GM12878 (cell line): ENCODE data around the gene SH3BP5. TPM values are rescaled to one million over a fixed set of nuclear protein-coding genes. Genes with fewer than 3 reads are reported as not detected.

ENCODE experiments used
- BHLHE40 ChIP-seq, 2 experiments: fragments of 450-650 bp in 1 of 2; IDR thresholded peaks; 2 replicates each; pipeline ENCODE4 v1.6.1; 2011 to 2017; ENCODE audit warnings: low read depth in 2 of 2, borderline replicate concordance in 1 of 2, improper control_type of control experiment in 1 of 2, low read length in 1 of 2, mild to moderate bottlenecking in 1 of 2
- BMI1 ChIP-seq: fragments of 450-650 bp; IDR thresholded peaks from 2 replicates; pipeline ENCODE4 v1.6.1; 2016; ENCODE audit warnings: mild to moderate bottlenecking, moderate library complexity, borderline replicate concordance
- CHD4 ChIP-seq: fragments of 200-600 bp; sonication (generic); IDR thresholded peaks from 2 replicates; pipeline ENCODE4 v1.6.1; 2016; ENCODE audit warnings: mild to moderate bottlenecking
- DPF2 ChIP-seq: fragments of 450-650 bp; IDR thresholded peaks from 2 replicates; pipeline ENCODE4 v1.6.1; 2017; ENCODE audit warnings: mild to moderate bottlenecking
- GABPA ChIP-seq: IDR thresholded peaks from 2 replicates; pipeline ENCODE4 v1.6.1; 2014; ENCODE audit warnings: antibody characterized with exemption, low read depth, mild to moderate bottlenecking, inconsistent platforms
- IKZF2 ChIP-seq, 2 experiments: fragments of 450-650 bp; IDR thresholded peaks; 2 replicates each; pipeline ENCODE4 v1.6.1; 2017; ENCODE audit warnings: mild to moderate bottlenecking in 2 of 2, moderate library complexity in 2 of 2
- KAT2A ChIP-seq: conservative IDR thresholded peaks from 2 replicates; pipeline ENCODE4 v1.6.1; 2011; ENCODE audit warnings: low read depth, low read length; ENCODE audit not compliant: control insufficient read depth
- MEF2A ChIP-seq: IDR thresholded peaks from 2 replicates; pipeline ENCODE4 v1.6.1; 2011; ENCODE audit warnings: low read depth, mild to moderate bottlenecking, low read length, moderate library complexity; ENCODE audit not compliant: insufficient read depth
- MEF2B ChIP-seq: fragments of 450-650 bp; IDR thresholded peaks from 2 replicates; pipeline ENCODE4 v1.6.1; 2018; ENCODE audit warnings: mild to moderate bottlenecking, moderate library complexity; ENCODE audit not compliant: partially characterized antibody, poor library complexity, severe bottlenecking
- MYB ChIP-seq: fragments of 150-350 bp; IDR thresholded peaks from 2 replicates; pipeline ENCODE4 v1.6.1; 2014; ENCODE audit warnings: mild to moderate bottlenecking, low read depth, low read length, borderline replicate concordance
- NFXL1 ChIP-seq: fragments of 450-650 bp; IDR thresholded peaks from 2 replicates; pipeline ENCODE4 v1.6.1; 2017; ENCODE audit warnings: antibody characterized with exemption, mild to moderate bottlenecking, borderline replicate concordance
- NR2C2 ChIP-seq: IDR thresholded peaks from 2 replicates; pipeline ENCODE4 v1.6.1; 2011; ENCODE audit warnings: borderline replicate concordance, low read depth; ENCODE audit not compliant: control insufficient read depth, insufficient read length
- RB1 ChIP-seq: fragments of 450-650 bp; formaldehyde crosslinking; IDR thresholded peaks from 2 replicates; pipeline ENCODE4 v1.6.1; 2017; ENCODE audit warnings: mild to moderate bottlenecking, borderline replicate concordance
- SP1 ChIP-seq: IDR thresholded peaks from one replicate; pipeline ENCODE4 v1.6.1; 2011; ENCODE audit warnings: low read depth, low read length
- SPI1 ChIP-seq: IDR thresholded peaks from 2 replicates; pipeline ENCODE4 v1.6.1; 2011; ENCODE audit warnings: low read depth, mild to moderate bottlenecking, low read length, moderate library complexity, borderline replicate concordance; ENCODE audit not compliant: insufficient read depth
- SRF ChIP-seq, 2 experiments: IDR thresholded peaks; 2 replicates each; pipeline ENCODE4 v1.6.1; 2011; ENCODE audit warnings: low read depth in 2 of 2, low read length in 2 of 2, mild to moderate bottlenecking in 1 of 2, moderate library complexity in 1 of 2
- SUPT20H ChIP-seq: IDR thresholded peaks from 2 replicates; pipeline ENCODE4 v1.6.1; 2011; ENCODE audit warnings: low read depth, mild to moderate bottlenecking, low read length, moderate library complexity, borderline replicate concordance; ENCODE audit not compliant: control insufficient read depth
- TCF7 ChIP-seq: IDR thresholded peaks from 2 replicates; pipeline ENCODE4 v1.6.1; 2014; ENCODE audit warnings: antibody characterized with exemption, borderline replicate concordance
- ZNF24 ChIP-seq: fragments of 450-650 bp; IDR thresholded peaks from 2 replicates; pipeline ENCODE4 v1.6.1; 2017; ENCODE audit warnings: antibody characterized with exemption, mild to moderate bottlenecking
- polyA plus RNA-seq, 11 experiments: library from polyadenylated mRNA; depleted of rRNA in 4 of 11; unstranded in 6 of 11; stranded (reverse) in 5 of 11; fragments of >200 nt; fragmentation: Nextera tagmentation in 4 of 11; fragmentation: Illumina TruSeq in 1 of 11; extraction: Ambion mirVana in 4 of 11; extraction: Trizol in 1 of 11; gene quantifications; 1 replicate in 1 of 11; 2 replicates in 10 of 11; pipeline versions ENCODE4 v1.2.1 to v1.2.3, GENCODE V29; 2011 to 2016; ENCODE audit warnings: inconsistent platforms in 2 of 11, missing spikeins in 2 of 11, low read depth in 1 of 11
- total RNA-seq, 4 experiments: library from RNA; depleted of rRNA in 3 of 4; stranded (reverse); fragments of >200 nt in 3 of 4; fragmentation: Illumina TruSeq in 1 of 4; extraction: Trizol in 1 of 4; gene quantifications; 2 replicates each; pipeline versions ENCODE4 v1.2.1 to v1.2.3, GENCODE V29; 2013 to 2021
- TF ChIP-seq, protein P1 (sequence below): fragments of 450-650 bp; IDR thresholded peaks from 2 replicates; pipeline ENCODE4 v1.6.1; 2018; ENCODE audit warnings: borderline replicate concordance, mild to moderate bottlenecking; ENCODE audit not compliant: partially characterized antibody
- TF ChIP-seq, protein P2 (sequence below), 3 experiments: IDR thresholded peaks in 2 of 3; conservative IDR thresholded peaks in 1 of 3; 2 replicates each; pipeline ENCODE4 v1.5.1; 2011; ENCODE audit warnings: low read depth in 3 of 3, low read length in 3 of 3, mild to moderate bottlenecking in 3 of 3, control low read depth in 2 of 3, moderate library complexity in 2 of 3, inconsistent platforms in 1 of 3, mixed read lengths in 1 of 3; ENCODE audit not compliant: control insufficient read depth in 2 of 3, insufficient read depth in 1 of 3; ENCODE audit errors: extremely low read depth in 1 of 3
- TF ChIP-seq, protein P3 (sequence below): fragments of 450-650 bp; IDR thresholded peaks from 2 replicates; pipeline ENCODE4 v1.6.1; 2017; ENCODE audit warnings: low read depth, mild to moderate bottlenecking, moderate library complexity
- TF ChIP-seq, protein P4 (sequence below): IDR thresholded peaks from 2 replicates; pipeline ENCODE4 v1.6.1; 2011; ENCODE audit warnings: low read depth, mild to moderate bottlenecking, low read length, moderate library complexity, borderline replicate concordance; ENCODE audit errors: extremely low read depth

The SH3BP5 gene
- total and polyA plus RNA-seq, 10 of the 15 experiments (the other 5 are each of a cell fraction or from before 2014, with no cell fraction given) = 14.9 to 87.5 (median 43.7) TPM

DNA sequence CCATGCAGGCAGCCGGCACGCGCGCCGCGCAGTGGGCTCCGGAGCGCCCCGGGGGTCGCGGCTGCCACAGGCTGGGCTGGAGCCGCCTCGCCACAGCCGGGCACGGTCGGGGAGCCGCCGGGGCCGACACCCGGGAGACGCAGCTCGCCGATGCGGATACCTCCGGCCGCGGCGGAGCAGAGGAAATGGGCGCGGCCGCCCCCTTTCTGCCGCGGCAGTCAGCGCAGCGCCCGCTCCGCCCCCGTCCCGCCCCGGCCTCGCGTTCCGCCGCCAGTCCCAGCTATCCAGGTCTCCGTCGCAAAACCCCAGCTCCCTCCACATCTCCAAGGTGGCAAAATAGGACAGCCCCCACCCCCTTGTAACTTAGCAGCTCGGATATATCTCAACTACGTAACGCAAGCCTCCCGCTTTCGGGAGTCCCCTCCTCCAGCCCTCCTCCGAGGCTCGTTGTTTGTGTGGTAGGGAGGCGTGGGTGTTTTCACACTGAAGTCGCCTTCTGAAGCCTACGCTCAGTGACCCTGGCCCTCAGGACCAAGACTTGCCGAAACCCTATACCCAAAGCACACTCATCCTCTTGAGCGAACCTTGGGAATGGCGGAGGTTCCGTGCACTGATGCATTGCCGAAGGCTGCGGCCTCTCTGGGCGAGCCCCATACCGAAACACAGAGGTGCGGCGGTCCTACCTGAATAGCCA, at the start of gene SH3BP5 (continued):
- TF ChIP-seq SUPT20H (no peak), RB1 (peak; percentile 26; the same call in 1 of the 2 replicates), BMI1 (no peak), ZNF24 (0 out of 2 replicates have a peak, but pooled peaks have one; percentile 62), MYB (no peak), MEF2B (no peak), TCF7 (no peak), IKZF2 (IDR thresholded peaks at IDR 0.05) (peak in 1 of 2 experiments; percentile 42; a peak in 1 of 4 replicates), MEF2A (no peak), SRF (IDR thresholded peaks at IDR 0.05; ENCODE audit: low read depth in 2 of 2, low read length in 2 of 2) (0 out of 4 replicates have a peak, but pooled peaks of 1 of the 2 experiments have one; percentile 4), SPI1 (no peak), NR2C2 (no peak), NFXL1 (0 out of 2 replicates have a peak, but pooled peaks have one; percentile 48), DPF2 (peak; percentile 76), GABPA (no peak), BHLHE40 (IDR thresholded peaks at IDR 0.05; ENCODE audit: borderline replicate concordance in 1 of 2, low read depth in 2 of 2, low read length in 1 of 2) (peak; percentile 28 to 84; a peak in 3 of 4 replicates), CHD4 (no peak), SP1 (no peak), KAT2A (no peak)
- TF ChIP-seq, protein P1, sequence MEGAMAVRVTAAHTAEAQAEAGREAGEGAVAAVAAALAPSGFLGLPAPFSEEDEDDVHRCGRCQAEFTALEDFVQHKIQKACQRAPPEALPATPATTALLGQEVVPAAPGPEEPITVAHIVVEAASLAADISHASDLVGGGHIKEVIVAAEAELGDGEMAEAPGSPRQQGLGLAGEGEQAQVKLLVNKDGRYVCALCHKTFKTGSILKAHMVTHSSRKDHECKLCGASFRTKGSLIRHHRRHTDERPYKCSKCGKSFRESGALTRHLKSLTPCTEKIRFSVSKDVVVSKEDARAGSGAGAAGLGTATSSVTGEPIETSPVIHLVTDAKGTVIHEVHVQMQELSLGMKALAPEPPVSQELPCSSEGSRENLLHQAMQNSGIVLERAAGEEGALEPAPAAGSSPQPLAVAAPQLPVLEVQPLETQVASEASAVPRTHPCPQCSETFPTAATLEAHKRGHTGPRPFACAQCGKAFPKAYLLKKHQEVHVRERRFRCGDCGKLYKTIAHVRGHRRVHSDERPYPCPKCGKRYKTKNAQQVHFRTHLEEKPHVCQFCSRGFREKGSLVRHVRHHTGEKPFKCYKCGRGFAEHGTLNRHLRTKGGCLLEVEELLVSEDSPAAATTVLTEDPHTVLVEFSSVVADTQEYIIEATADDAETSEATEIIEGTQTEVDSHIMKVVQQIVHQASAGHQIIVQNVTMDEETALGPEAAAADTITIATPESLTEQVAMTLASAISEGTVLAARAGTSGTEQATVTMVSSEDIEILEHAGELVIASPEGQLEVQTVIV = no peak
- TF ChIP-seq, protein P2, sequence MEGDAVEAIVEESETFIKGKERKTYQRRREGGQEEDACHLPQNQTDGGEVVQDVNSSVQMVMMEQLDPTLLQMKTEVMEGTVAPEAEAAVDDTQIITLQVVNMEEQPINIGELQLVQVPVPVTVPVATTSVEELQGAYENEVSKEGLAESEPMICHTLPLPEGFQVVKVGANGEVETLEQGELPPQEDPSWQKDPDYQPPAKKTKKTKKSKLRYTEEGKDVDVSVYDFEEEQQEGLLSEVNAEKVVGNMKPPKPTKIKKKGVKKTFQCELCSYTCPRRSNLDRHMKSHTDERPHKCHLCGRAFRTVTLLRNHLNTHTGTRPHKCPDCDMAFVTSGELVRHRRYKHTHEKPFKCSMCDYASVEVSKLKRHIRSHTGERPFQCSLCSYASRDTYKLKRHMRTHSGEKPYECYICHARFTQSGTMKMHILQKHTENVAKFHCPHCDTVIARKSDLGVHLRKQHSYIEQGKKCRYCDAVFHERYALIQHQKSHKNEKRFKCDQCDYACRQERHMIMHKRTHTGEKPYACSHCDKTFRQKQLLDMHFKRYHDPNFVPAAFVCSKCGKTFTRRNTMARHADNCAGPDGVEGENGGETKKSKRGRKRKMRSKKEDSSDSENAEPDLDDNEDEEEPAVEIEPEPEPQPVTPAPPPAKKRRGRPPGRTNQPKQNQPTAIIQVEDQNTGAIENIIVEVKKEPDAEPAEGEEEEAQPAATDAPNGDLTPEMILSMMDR (IDR thresholded peaks at IDR 0.05 in 2 of 3, conservative IDR thresholded peaks at IDR 0.05 in 1 of 3; ENCODE audit: control insufficient read depth in 2 of 3, extremely low read depth in 1 of 3, insufficient read depth in 1 of 3, low read depth in 3 of 3, low read length in 3 of 3) = peak; percentile 53 to 67 (median 59); a peak in 5 of 6 replicates
- TF ChIP-seq, protein P3, sequence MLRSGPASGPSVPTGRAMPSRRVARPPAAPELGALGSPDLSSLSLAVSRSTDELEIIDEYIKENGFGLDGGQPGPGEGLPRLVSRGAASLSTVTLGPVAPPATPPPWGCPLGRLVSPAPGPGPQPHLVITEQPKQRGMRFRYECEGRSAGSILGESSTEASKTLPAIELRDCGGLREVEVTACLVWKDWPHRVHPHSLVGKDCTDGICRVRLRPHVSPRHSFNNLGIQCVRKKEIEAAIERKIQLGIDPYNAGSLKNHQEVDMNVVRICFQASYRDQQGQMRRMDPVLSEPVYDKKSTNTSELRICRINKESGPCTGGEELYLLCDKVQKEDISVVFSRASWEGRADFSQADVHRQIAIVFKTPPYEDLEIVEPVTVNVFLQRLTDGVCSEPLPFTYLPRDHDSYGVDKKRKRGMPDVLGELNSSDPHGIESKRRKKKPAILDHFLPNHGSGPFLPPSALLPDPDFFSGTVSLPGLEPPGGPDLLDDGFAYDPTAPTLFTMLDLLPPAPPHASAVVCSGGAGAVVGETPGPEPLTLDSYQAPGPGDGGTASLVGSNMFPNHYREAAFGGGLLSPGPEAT = peak; percentile 14; the same call in 1 of the 2 replicates
- TF ChIP-seq, protein P4, sequence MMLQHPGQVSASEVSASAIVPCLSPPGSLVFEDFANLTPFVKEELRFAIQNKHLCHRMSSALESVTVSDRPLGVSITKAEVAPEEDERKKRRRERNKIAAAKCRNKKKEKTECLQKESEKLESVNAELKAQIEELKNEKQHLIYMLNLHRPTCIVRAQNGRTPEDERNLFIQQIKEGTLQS = no peak
